Lower leg skin (tissue), 4 donors: ENCODE data around the gene TMEM81. TPM values are rescaled to one million over a fixed set of nuclear protein-coding genes. Genes with fewer than 3 reads are reported as not detected.
A peak's percentile ranks its signal among the peaks of the same experiment; 100 is the strongest.

ENCODE experiments used
- DNase-seq, 2 donors: peaks; one replicate each; pipeline ENCODE4 v3.0.0-alpha.2; 2019; ENCODE audit warnings: low spot score in 2 of 2
- H3K4me3 ChIP-seq: fragments of 200-600 bp; sonication (generic); 2 replicates; pipeline ENCODE4 v1.5.1; 2017; ENCODE audit warnings: mild to moderate bottlenecking, low read depth; ENCODE audit not compliant: poor library complexity, severe bottlenecking
- CTCF ChIP-seq, 3 donors: fragments of 450-650 bp; IDR thresholded peaks; one replicate each; pipeline ENCODE4 v1.5.1; 2016; ENCODE audit warnings: antibody characterized with exemption in 3 of 3, mild to moderate bottlenecking in 3 of 3, moderate library complexity in 2 of 3
- POLR2A ChIP-seq, 2 donors: fragments of 450-650 bp; IDR thresholded peaks; one replicate each; pipeline ENCODE4 v1.6.1; 2016 to 2017; ENCODE audit warnings: antibody characterized with exemption in 2 of 2, mild to moderate bottlenecking in 1 of 2, moderate library complexity in 1 of 2
- WGBS, 2 donors: methylation state at CpG; one replicate each; pipeline ENCODE4 v1.1.5; 2018; 5-methylcytosine and 5-hydroxymethylcytosine counted together
- intact Hi-C: fragments of 100-400 bp; cut with DNase I; formaldehyde crosslinking; loops from one replicate; pipeline ENCODE4 v1.15.0; 2023; ENCODE audit warnings: low total_unique reads
- total RNA-seq, 4 donors: library from RNA; depleted of rRNA; stranded (reverse); fragments of >200 nt; gene quantifications; one replicate each; pipeline ENCODE4 v1.1.0, GENCODE V29; 2016

TMEM81 gene
- total RNA-seq, 4 donors from 2014 or later, result 2.3 to 2.8 (median 2.6) TPM

DNA sequence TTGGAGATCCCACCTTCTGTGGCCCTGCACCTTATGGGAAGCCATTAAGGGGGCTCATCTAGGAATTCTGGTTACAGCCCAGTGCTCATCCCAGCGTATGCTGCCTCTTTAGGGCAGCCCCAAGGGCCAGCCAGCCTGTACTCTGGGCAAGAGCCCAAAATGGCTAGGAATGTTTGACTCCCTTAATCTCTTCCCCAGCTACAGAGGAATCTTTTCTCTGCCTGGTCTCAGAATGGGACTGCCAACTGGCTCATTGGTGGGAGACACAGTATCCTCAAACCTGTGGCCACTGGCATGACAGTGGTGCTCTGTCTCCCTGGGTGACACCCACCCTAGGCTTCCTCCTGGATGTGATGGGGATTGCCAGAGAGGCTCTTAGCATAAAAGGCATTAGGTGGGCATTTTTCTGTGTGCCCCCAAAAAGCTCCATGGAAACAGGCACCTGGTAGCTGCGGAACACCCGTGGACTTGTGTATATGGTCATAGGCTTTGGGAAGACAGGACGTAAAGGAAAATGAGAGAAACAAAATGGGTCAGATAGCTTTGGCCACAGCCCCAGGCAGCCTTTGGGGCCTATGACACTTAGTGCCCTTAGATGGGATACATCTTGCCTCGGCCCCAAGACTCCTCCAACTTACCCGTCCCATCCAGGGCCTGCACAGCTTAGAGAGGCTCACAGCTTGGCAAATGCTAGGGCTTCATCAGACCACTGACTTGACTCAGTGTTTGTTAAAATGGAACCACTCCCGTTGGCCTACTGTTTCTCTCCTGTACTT, 6.9 kb downstream of the TMEM81 start:
- H3K4me3 ChIP-seq, result no peak overlapping the region
- 78 to 82% methylated on average over 7 of the region's 7 CpGs for WGBS, 2 donors
- TF ChIP-seq POLR2A (IDR thresholded peaks at IDR 0.05) (no peak), CTCF (IDR thresholded peaks at IDR 0.05) (no peak)
- peak in 1 of 2 donors; percentile 72 for DNase-seq
- intact Hi-C loops, result no loop called here

DNA sequence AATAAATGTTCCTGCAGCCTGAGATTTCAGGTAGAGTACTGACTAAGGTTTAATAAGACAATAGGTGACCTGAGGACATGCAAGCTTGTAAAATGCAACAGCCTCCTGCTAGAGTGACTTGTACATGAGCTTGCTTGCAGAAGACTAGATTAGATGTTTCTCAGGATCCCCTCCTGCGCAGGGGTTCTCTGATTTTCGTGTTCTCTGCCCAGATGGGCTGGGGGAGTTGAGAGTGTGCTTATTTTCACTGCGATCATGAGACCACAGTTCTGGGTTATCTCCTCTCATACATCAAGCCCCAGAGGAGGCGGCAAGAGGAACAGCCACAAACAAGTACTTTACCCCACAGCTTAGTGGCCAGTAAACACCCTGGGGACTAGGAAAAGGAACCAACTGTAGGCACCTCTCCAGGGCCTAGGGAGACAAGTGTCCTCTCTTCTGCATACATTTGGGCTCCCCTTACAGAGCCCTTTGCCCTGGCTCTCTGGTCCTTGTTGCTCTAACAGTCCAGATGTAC, 8.0 kb downstream of the TMEM81 start:
- DNase-seq, result peak in 1 of 2 donors; percentile 26

GRCh38 chr1:205075642-205076155, 8.6 kb downstream of the TMEM81 start:
- intact Hi-C loops, result no loop called here
- H3K4me3 ChIP-seq, result no peak overlapping the region
- peak in 1 of 2 donors; percentile 74 for DNase-seq
- WGBS, 2 donors, result 62 to 69% methylated on average over 7 of the region's 7 CpGs
- TF ChIP-seq POLR2A (IDR thresholded peaks at IDR 0.05), result no peak
- no peak for TF ChIP-seq CTCF (IDR thresholded peaks at IDR 0.05)

More for the DNA sequence above, 8.0 kb downstream of the TMEM81 start:
- WGBS, 2 donors, result 81 to 82% methylated on average over 4 of the region's 4 CpGs
- TF ChIP-seq CTCF (IDR thresholded peaks at IDR 0.05) (no peak), POLR2A (IDR thresholded peaks at IDR 0.05) (no peak)
- H3K4me3 ChIP-seq, result no peak overlapping the region
- intact Hi-C loops, result no loop called here

- intact Hi-C loops, result no loop called here
- TF ChIP-seq CTCF (IDR thresholded peaks at IDR 0.05) (no peak), POLR2A (IDR thresholded peaks at IDR 0.05) (no peak)
- 81 to 89% methylated on average over 7 of the region's 7 CpGs for WGBS, 2 donors
- H3K4me3 ChIP-seq, result no peak overlapping the region
- DNase-seq, result peak in 1 of 2 donors; percentile 56
These were observed 9.7 kb downstream of the TMEM81 start for GRCh38 chr1:205074513-205074912.

GRCh38 chr1:205074084-205074483, 10.2 kb downstream of the TMEM81 start:
- peak in 1 of 2 donors; percentile 83 for DNase-seq
- no peak overlapping the region for H3K4me3 ChIP-seq
- WGBS, 2 donors, result 90 to 93% methylated on average over 11 of the region's 11 CpGs
- intact Hi-C loops, result no loop called here
- no peak for TF ChIP-seq POLR2A (IDR thresholded peaks at IDR 0.05)
- TF ChIP-seq CTCF (IDR thresholded peaks at IDR 0.05), result no peak
